Panc1 (cell line): Measurements from ENCODE around the gene SYT12. TPM values are rescaled to one million over a fixed set of nuclear protein-coding genes. Genes with fewer than 3 reads are reported as not detected.
A peak's percentile ranks its signal among the peaks of the same experiment; 100 is the strongest.

Source experiments
- ATAC-seq: fragments of 200-7000 bp; cut with Tn5 transposase; 2 replicates; pipeline ENCODE4 v1.9.1; 2020; ENCODE audit warnings: mild to moderate bottlenecking, moderate library complexity
- BruUV-seq: library from RNA; stranded (reverse); fragments of 400-500 nt; replicated peaks from 2 replicates; lab custom pipeline; 2021; lab: Mats Ljungman, UMichigan
- CTCF ChIA-PET: fragments of 300-600 bp; sonication (Branson Sonifier 250); formaldehyde crosslinking; loops from one replicate; lab custom pipeline; 2022; ENCODE audit warnings: antibody characterized with exemption; lab: Charles Lee
- POLR2A ChIA-PET: fragments of 300-600 bp; sonication (Branson Sonifier 250); formaldehyde crosslinking; loops from one replicate; lab custom pipeline; 2022; ENCODE audit warnings: antibody characterized with exemption; lab: Charles Lee
- DNase-seq: peaks from one replicate; pipeline ENCODE4 v3.0.0-alpha.2; 2010; ENCODE audit warnings: low read depth, low spot score
- H3K27ac ChIP-seq: 2 replicates; pipeline ENCODE4 v1.5.1; 2011; ENCODE audit warnings: mild to moderate bottlenecking, low read length, inconsistent platforms
- H3K27me3 ChIP-seq: fragments of 200-500 bp; sonication (Bioruptor generic); 2 replicates; pipeline ENCODE4 v1.6.0; 2014; ENCODE audit warnings: low read length, inconsistent platforms; ENCODE audit not compliant: control insufficient read depth, insufficient read depth
- H3K36me3 ChIP-seq: fragments of 200-500 bp; sonication (Bioruptor generic); 2 replicates; pipeline ENCODE4 v1.5.1; 2014; ENCODE audit warnings: inconsistent platforms, mild to moderate bottlenecking, low read length, moderate library complexity; ENCODE audit not compliant: control insufficient read depth, insufficient read depth
- H3K4me1 ChIP-seq: 2 replicates; pipeline ENCODE4 v1.5.1; 2011; ENCODE audit warnings: inconsistent platforms, mild to moderate bottlenecking, low read length, moderate library complexity; ENCODE audit not compliant: control insufficient read depth, insufficient read depth
- H3K4me3 ChIP-seq, 2 experiments: 2 replicates each; pipeline ENCODE4 v1.5.1; 2011 to 2012; ENCODE audit warnings: low read depth in 2 of 2, low read length in 2 of 2, mild to moderate bottlenecking in 2 of 2, inconsistent platforms in 1 of 2, moderate library complexity in 1 of 2
- H3K9me3 ChIP-seq: fragments of 200-500 bp; sonication (Bioruptor generic); 2 replicates; pipeline ENCODE4 v1.5.1; 2014; ENCODE audit warnings: low read depth, mild to moderate bottlenecking, inconsistent platforms, low read length, moderate library complexity; ENCODE audit not compliant: control insufficient read depth, insufficient read depth
- CTCF ChIP-seq: fragments of 450-650 bp; IDR thresholded peaks from 2 replicates; pipeline ENCODE4 v1.5.1; 2017; ENCODE audit warnings: mild to moderate bottlenecking
- POLR2AphosphoS5 ChIP-seq: IDR thresholded peaks from 2 replicates; pipeline ENCODE4 v1.6.1; 2012; ENCODE audit warnings: mild to moderate bottlenecking, low read depth, low read length, moderate library complexity
- REST ChIP-seq, 2 experiments: IDR thresholded peaks; 2 replicates each; pipeline ENCODE4 v1.6.1; 2011 to 2012; ENCODE audit warnings: low read depth in 2 of 2, control low read depth in 1 of 2, low read length in 1 of 2, mild to moderate bottlenecking in 1 of 2, moderate library complexity in 1 of 2; ENCODE audit not compliant: insufficient read depth in 1 of 2
- SIN3A ChIP-seq: IDR thresholded peaks from 2 replicates; pipeline ENCODE4 v1.6.1; 2012; ENCODE audit warnings: low read depth, mild to moderate bottlenecking, low read length, moderate library complexity, borderline replicate concordance; ENCODE audit not compliant: insufficient read depth
- TCF7L2 ChIP-seq: IDR thresholded peaks from 2 replicates; pipeline ENCODE4 v1.6.1; 2011; ENCODE audit warnings: mild to moderate bottlenecking, low read depth, low read length, inconsistent platforms
- in situ Hi-C: cut with HindIII; loops from 2 replicates; pipeline ENCODE4 v1.10.0; 2016; ENCODE audit warnings: low sequenced_read_pairs, low pct_unique_long_range_greater_than_20kb
- intact Hi-C: fragments of 100-400 bp; cut with micrococcal nuclease; formaldehyde crosslinking; loops from one replicate; pipeline ENCODE4 v1.10.0; 2022; ENCODE audit not compliant: unreplicated experiment
- total RNA-seq: library from RNA; stranded (reverse); gene quantifications from one replicate; pipeline ENCODE4 v1.2.1, GENCODE V29; 2021; ENCODE audit not compliant: unreplicated experiment

Gene SYT12
- total RNA-seq, 1 experiment from 2014 or later: 0.62 TPM

- ChIA-PET CTCF (interaction anchor here (0.6 kb wide), 1 partner anchor 502 kb away, joined by 6 read pairs; no protein-coding TSS in a partner anchor), POLR2A (interaction anchor here (0.7 kb wide), 1 partner anchor 10 kb away, joined by 3 read pairs; no protein-coding TSS in a partner anchor)
- ATAC-seq: peak; percentile 78
- Histone ChIP-seq H3K27me3 (no peaks in the 10 kb centered on the region), H3K4me3 (no peak overlapping the region), H3K27ac (no peak overlapping the region), H3K4me1 (peaks cover 8% of the 10 kb centered on the region), H3K36me3 (no peaks in the 10 kb centered on the region), H3K9me3 (no peaks in the 10 kb centered on the region; the same call in 1 of the 2 replicates)
- intact Hi-C loops: no loop called here
- TF ChIP-seq TCF7L2 (no peak), REST (IDR thresholded peaks at IDR 0.05; ENCODE audit: insufficient read depth in 1 of 2, low read depth in 2 of 2, low read length in 1 of 2) (no peak), CTCF (no peak), SIN3A (no peak)
- BruUV-seq: no TSS peak
- DNase-seq: peak; percentile 84
- in situ Hi-C loops: no loop called here
Observed at GRCh38 chr11:66981976-66982578, 40.9 kb upstream of the SYT12 start.

GRCh38 chr11:66983275-66983924, 39.5 kb upstream of the SYT12 start:
- intact Hi-C loops (no loop called here), in situ Hi-C loops (no loop called here)
- CTCF ChIA-PET: no interaction called here
- H3K27ac ChIP-seq: no peak overlapping the region
- POLR2A ChIA-PET: no interaction called here
- no TSS peak for BruUV-seq
- H3K4me3 ChIP-seq: no peak overlapping the region
- H3K27me3 ChIP-seq: no peaks in the 10 kb centered on the region
- H3K36me3 ChIP-seq: no peaks in the 10 kb centered on the region
- ATAC-seq (no peak), DNase-seq (no peak)
- TF ChIP-seq POLR2AphosphoS5: no peak
- peaks cover 8% of the 10 kb centered on the region for H3K4me1 ChIP-seq
- H3K9me3 ChIP-seq: no peaks in the 10 kb centered on the region; the same call in 1 of the 2 replicates
